SK-N-MC (cell line): ENCODE measurements around the gene PLXNA2.

Experiments
- EZH2 ChIP-seq: fragments of 200-600 bp; sonication (generic); IDR thresholded peaks from one replicate; pipeline ENCODE4 v1.6.1; 2017; ENCODE audit warnings: antibody characterized with exemption
- FOXP2 ChIP-seq: optimal IDR thresholded peaks from 2 replicates; pipeline ENCODE3; 2011; ENCODE audit warnings: mild to moderate bottlenecking, moderate library complexity; ENCODE audit not compliant: insufficient read depth; ENCODE audit errors: extremely low read length, control extremely low read depth
- POLR2AphosphoS5 ChIP-seq: IDR thresholded peaks from 2 replicates; pipeline ENCODE4 v1.6.1; 2012; ENCODE audit warnings: mild to moderate bottlenecking, low read depth, low read length, borderline replicate concordance

GRCh38 chr1:208273386-208274017 is 29.3 kb upstream of the PLXNA2 start:
- no peak for TF ChIP-seq POLR2AphosphoS5
- no peak for TF ChIP-seq EZH2
- no peak for TF ChIP-seq FOXP2
